GM06990 (cell line): Measurements from ENCODE around the gene EPS8L2.

Experiments used
- DNase-seq: peaks from one replicate; pipeline ENCODE4 v3.0.0-alpha.2; 2011; ENCODE audit not compliant: insufficient read length; ENCODE audit errors: extremely low read depth
- H3K27me3 ChIP-seq: replicated peaks from 2 replicates; pipeline ENCODE4 v1.6.0; 2011; ENCODE audit warnings: low read length; ENCODE audit not compliant: control insufficient read depth, insufficient read depth
- H3K36me3 ChIP-seq: 2 replicates; pipeline ENCODE4 v1.5.1; 2011; ENCODE audit warnings: low read length; ENCODE audit not compliant: control insufficient read depth, insufficient read depth
- H3K4me3 ChIP-seq: replicated peaks from 2 replicates; pipeline ENCODE4 v1.5.1; 2011; ENCODE audit warnings: low read depth, mild to moderate bottlenecking, control low read depth, low read length
- TF ChIP-seq, protein P1 (sequence below): IDR thresholded peaks from 2 replicates; pipeline ENCODE4 v1.5.1; 2011; ENCODE audit warnings: low read length, control low read depth, mild to moderate bottlenecking, inconsistent platforms; ENCODE audit not compliant: insufficient read depth, poor library complexity, severe bottlenecking

The EPS8L2 gene

DNA sequence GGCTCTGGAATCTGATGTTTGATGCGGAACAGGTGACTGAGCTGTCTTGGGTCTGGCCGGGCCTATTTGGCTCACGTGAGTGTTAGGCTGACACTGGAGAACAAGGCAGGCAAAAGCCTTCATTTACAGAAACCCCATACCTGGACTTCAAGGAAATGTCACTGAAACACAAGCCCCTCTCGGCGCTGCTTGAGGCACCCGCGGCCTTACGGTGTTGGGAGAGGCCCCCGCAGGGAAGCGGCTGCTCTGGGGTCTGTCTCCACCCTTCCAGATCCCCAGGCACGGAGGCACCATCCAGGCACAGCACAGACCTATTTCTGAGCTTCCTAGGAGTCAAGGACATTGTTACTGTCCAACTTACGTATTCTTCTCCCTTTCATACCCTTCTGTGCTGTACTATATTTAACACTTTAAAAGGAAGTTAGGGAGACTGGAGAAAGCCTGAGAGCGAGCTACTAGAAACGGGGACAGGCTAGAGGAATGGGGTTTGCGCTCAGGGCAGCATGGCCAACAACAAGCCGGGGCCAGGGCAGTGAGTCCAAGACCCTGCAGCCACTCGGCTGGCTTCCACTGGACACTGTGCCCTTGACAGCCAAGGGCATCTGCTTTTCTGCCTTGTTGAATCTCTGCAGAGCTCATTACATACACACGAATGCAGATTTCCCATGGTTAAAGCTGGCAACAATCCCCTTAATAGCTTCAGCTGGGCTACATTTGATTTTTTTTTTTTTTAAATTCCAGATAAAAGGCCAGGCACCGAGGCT, 45.2 kb upstream of the EPS8L2 start:
- Histone ChIP-seq H3K36me3 (peaks cover 12% of the 10 kb centered on the region), H3K4me3 (no peak overlapping the region), H3K27me3 (no peaks in the 10 kb centered on the region)
- TF ChIP-seq, protein P1, sequence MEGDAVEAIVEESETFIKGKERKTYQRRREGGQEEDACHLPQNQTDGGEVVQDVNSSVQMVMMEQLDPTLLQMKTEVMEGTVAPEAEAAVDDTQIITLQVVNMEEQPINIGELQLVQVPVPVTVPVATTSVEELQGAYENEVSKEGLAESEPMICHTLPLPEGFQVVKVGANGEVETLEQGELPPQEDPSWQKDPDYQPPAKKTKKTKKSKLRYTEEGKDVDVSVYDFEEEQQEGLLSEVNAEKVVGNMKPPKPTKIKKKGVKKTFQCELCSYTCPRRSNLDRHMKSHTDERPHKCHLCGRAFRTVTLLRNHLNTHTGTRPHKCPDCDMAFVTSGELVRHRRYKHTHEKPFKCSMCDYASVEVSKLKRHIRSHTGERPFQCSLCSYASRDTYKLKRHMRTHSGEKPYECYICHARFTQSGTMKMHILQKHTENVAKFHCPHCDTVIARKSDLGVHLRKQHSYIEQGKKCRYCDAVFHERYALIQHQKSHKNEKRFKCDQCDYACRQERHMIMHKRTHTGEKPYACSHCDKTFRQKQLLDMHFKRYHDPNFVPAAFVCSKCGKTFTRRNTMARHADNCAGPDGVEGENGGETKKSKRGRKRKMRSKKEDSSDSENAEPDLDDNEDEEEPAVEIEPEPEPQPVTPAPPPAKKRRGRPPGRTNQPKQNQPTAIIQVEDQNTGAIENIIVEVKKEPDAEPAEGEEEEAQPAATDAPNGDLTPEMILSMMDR = no peak
- DNase-seq = no peak

DNA sequence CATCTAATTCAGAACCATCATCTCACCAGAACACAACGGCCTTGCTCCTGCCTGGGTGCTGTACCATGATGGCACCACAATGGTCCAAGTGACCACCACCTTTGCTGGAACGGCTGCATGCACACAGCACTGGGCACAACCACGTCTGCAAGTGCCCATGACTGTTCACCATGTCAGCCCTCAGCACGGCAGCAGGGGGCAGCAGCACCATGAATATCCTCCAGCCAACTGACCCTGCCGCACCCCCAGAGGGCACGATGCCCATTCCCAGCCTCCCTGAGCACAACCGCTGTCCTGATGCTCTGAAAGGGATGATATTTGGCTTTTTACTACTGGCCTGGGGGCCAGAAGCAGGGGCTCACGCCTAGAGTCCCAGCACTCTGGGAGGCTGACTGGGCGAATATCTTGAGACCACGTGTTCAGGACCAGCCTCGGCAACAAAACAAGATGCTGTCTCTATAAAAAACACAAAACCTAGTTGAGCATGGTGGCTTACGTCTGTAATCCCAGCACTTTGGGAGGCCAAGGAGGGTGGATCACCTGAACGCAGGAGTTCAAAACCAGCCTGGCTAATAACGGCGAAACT, 43.2 kb upstream of the EPS8L2 start:
- Histone ChIP-seq H3K4me3 (no peak overlapping the region), H3K27me3 (no peaks in the 10 kb centered on the region), H3K36me3 (peaks cover 14% of the 10 kb centered on the region)
- TF ChIP-seq, protein P1 = peak; percentile 86
- DNase-seq = no peak

DNA sequence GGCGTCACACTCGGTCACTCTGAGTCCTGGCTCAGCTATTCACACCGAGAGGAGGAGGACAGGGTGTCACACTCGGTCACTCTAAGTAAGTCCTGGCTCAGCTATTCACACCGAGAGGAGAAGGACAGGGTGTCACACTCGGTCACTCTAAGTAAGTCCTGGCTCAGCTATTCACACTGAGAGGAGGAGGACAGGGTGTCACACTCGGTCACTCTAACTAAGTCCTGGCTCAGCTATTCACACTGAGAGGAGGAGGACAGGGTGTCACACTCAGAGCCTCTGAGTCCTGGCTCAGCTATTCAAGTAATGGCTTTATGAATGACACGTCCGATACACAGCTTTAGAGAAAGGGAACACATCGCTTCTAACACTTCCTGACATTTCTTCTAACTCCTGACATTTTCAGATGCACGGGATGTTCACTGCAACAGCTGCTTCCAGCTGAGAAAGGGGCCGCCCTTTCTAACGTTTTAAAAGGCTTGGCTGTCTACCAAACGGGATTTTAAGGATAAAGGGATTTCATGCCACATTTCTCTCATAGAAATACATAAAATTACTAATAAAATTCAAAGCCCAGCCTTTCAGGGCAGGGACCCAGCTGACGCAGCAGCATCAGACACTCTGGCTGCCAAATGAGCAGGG, 40.8 kb upstream of the EPS8L2 start:
- H3K36me3 ChIP-seq = peaks cover 10% of the 10 kb centered on the region
- TF ChIP-seq, protein P1 = no peak
- no peak for DNase-seq
- H3K4me3 ChIP-seq = no peak overlapping the region
- H3K27me3 ChIP-seq = no peaks in the 10 kb centered on the region

DNA sequence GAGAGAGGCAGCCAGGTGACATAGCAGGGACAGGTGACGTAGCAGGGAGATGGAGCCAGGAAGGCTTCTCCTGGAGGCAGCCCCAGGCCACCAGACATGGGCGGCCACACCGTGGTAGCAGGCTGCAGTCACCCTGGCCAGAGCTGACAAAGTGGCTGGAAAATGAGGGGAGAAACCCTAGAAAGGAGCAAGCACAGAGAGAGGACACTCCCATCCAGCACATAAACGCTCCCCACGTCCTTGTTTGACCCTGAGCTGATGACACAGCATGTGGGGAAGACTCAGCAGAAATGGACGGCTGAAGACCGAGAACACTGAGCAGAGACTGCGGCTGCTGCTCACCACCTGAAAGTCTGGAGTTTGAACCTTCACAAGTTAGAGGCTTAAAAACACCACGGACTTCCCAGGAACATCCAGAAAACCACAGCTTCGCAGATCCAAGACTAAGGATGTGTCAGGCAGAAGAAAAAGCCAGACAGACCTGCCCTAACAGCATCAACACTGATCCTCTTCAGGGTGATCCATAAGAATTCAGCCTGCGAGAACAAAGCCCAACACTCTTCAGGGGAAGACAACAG, 40.2 kb upstream of the EPS8L2 start:
- DNase-seq = no peak
- Histone ChIP-seq H3K27me3 (no peaks in the 10 kb centered on the region), H3K36me3 (peaks cover 10% of the 10 kb centered on the region), H3K4me3 (no peak overlapping the region)
- TF ChIP-seq, protein P1 = no peak

DNA sequence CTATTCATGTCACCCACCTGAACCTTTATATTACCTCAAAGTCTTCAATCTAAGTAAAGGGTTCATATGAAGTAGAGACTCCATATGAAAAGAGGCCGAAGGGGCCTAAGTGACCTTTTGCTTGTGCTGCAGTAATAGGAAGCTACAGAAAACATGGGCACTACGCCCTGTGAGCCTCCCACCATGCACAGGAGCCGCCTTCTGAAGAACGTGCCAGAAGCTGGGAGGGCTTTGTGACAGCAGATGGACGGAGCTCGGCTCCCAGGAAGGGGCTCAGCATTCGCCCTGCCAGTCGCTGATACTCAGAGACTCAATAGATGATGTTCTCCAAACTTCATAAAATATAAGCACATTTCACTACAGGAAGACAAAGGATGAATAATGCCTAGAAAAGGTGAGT, 32.2 kb upstream of the EPS8L2 start:
- TF ChIP-seq, protein P1 = no peak

More for the DNA sequence above, 32.2 kb upstream of the EPS8L2 start:
- Histone ChIP-seq H3K36me3 (peaks cover 4% of the 10 kb centered on the region), H3K27me3 (no peaks in the 10 kb centered on the region), H3K4me3 (no peak overlapping the region)
- no peak for DNase-seq
